ENCODE measurements around the gene LRRC49.

GRCh38 chr15:71002316-71002715 lies 109.7 kb downstream of the LRRC49 start:
- no peak for TF ChIP-seq CTCF (IDR thresholded peaks at IDR 0.05)
- no peak for TF ChIP-seq POLR2A (IDR thresholded peaks at IDR 0.05)

All from heart left ventricle (tissue), 13 donors.